ENCODE data around the gene SOST. TPM values are rescaled to one million over a fixed set of nuclear protein-coding genes. Genes with fewer than 3 reads are reported as not detected.

The SOST gene
- total RNA-seq, 1 donor: not detected

- peaks cover 16% of the 10 kb centered on the region for H3K4me1 ChIP-seq (ENCODE audit: insufficient read depth, low read length)
- H3K9me3 ChIP-seq (ENCODE audit: low read depth, low read length): no peaks in the 10 kb centered on the region
- H3K27me3 ChIP-seq (ENCODE audit: insufficient read depth, low read length): peaks cover 24% of the 10 kb centered on the region
- H3K4me3 ChIP-seq (ENCODE audit: low read length): no peak overlapping the region
Observed at GRCh38 chr17:43713494-43714162, 45.0 kb downstream of the SOST start.

- Histone ChIP-seq H3K27me3 (ENCODE audit: insufficient read depth, low read length) (peaks cover 24% of the 10 kb centered on the region), H3K9me3 (ENCODE audit: low read depth, low read length) (no peaks in the 10 kb centered on the region), H3K4me3 (ENCODE audit: low read length) (no peak overlapping the region), H3K4me1 (ENCODE audit: insufficient read depth, low read length) (peaks cover 16% of the 10 kb centered on the region)
Observed at GRCh38 chr17:43712397-43712796, 46.2 kb downstream of the SOST start.

DNA sequence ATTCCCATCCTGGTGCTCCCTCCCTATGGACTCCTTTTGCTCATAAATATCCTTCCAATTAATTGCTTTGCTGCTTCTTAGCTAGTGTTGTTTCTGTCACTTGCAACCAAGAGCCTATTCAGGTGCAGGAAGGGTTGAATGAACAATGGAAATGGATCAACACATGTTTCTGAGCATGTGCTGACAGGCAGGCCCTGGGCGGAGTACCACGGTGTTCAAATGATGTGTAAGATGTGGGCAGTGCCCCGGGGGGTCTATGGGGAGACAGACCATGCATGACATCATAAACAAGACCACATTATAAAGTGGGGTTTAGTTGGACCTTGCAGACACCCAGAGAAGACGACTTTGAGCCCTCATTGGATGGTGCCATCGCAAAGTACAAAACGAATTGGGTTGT is 48.5 kb downstream of the SOST start:
- Histone ChIP-seq H3K27me3 (ENCODE audit: insufficient read depth, low read length) (peaks cover 24% of the 10 kb centered on the region), H3K9me3 (ENCODE audit: low read depth, low read length) (no peaks in the 10 kb centered on the region), H3K4me1 (ENCODE audit: insufficient read depth, low read length) (peaks cover 16% of the 10 kb centered on the region), H3K4me3 (ENCODE audit: low read length) (no peak overlapping the region)

- peaks cover 19% of the 10 kb centered on the region for H3K27me3 ChIP-seq (ENCODE audit: insufficient read depth, low read length)
- no peak overlapping the region for H3K4me3 ChIP-seq (ENCODE audit: low read length)
- no peaks in the 10 kb centered on the region for H3K9me3 ChIP-seq (ENCODE audit: low read depth, low read length)
- H3K4me1 ChIP-seq (ENCODE audit: insufficient read depth, low read length): peaks cover 13% of the 10 kb centered on the region
Observed at GRCh38 chr17:43709210-43709609, 49.4 kb downstream of the SOST start.

DNA sequence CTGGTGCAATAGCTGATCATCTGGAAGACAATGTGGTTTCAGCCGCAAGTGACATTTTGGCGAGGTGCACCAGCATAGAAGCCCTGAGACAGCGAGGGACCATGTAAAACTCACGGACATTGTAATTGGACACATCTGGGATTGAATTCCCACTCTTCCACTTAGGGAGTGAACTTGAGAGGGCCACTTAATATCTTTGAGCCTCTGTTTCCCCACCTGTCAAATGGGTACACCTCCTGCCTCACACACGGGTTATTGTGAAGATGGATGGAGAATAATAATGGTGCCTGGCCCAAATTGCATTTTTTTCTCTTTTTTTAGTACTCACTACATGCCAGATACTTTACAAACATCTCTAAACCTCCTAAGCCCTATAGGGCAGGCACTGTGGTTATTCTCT is 51.4 kb downstream of the SOST start:
- Histone ChIP-seq H3K27me3 (ENCODE audit: insufficient read depth, low read length) (peaks cover 4% of the 10 kb centered on the region), H3K9me3 (ENCODE audit: low read depth, low read length) (no peaks in the 10 kb centered on the region), H3K4me1 (ENCODE audit: insufficient read depth, low read length) (no peaks in the 10 kb centered on the region), H3K4me3 (ENCODE audit: low read length) (no peak overlapping the region)

DNA sequence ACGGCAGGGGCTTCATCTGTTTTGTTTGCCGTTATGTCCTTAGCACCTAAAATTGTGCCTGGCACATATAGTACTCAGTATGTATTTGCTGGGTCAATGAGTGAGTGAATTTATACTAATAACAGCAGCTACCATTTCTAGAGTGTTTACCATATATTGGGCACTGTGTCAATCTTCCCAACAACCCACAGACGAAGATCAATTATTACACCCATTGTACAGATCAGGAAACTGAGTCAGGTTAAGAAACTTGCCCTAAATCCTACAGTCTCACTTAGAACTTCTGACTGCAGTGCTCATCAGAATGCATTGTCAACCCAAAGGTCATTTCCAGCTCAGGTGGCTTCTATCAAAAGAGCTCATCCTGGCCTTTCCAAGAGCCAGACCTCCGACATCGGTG is 52.4 kb downstream of the SOST start:
- H3K27me3 ChIP-seq (ENCODE audit: insufficient read depth, low read length): no peaks in the 10 kb centered on the region
- H3K9me3 ChIP-seq (ENCODE audit: low read depth, low read length): no peaks in the 10 kb centered on the region
- H3K4me1 ChIP-seq (ENCODE audit: insufficient read depth, low read length): peaks cover 5% of the 10 kb centered on the region
- H3K4me3 ChIP-seq (ENCODE audit: low read length): no peak overlapping the region

Other genes starting within 250 kb of the SOST start
- not detected for gene ETV4, start 212.5 kb downstream of the SOST start, total RNA-seq
- 0.42 TPM for gene MEOX1, start 96.9 kb downstream of the SOST start, total RNA-seq
- gene DUSP3, start 20.2 kb upstream of the SOST start, total RNA-seq: 16.6 TPM
- not detected for gene CFAP97D1, start 21.6 kb upstream of the SOST start, total RNA-seq
- gene MPP3, start 74.4 kb upstream of the SOST start, total RNA-seq: 0.21 TPM
- not detected for gene CD300LG, start 88.4 kb upstream of the SOST start, total RNA-seq
- gene MPP2, start 148.7 kb upstream of the SOST start, total RNA-seq: 1.4 TPM
- not detected for gene PPY, start 183.7 kb upstream of the SOST start, total RNA-seq
- not detected for gene PYY, start 195.1 kb upstream of the SOST start, total RNA-seq
- gene NAGS, start 245.8 kb upstream of the SOST start, total RNA-seq: 0.42 TPM

All from mononuclear cell (primary cell).